Measurements from ENCODE around the gene RNF181. TPM values are rescaled to one million over a fixed set of nuclear protein-coding genes. Genes with fewer than 3 reads are reported as not detected.

The RNF181 gene
- total RNA-seq, 1 experiment from 2014 or later = 77.5 TPM

GRCh38 chr2:85611217-85611704, 15.7 kb downstream of the RNF181 start:
- no peak for TF ChIP-seq POLR2AphosphoS5 (IDR thresholded peaks at IDR 0.05; ENCODE audit: low read depth, low read length)
- TF ChIP-seq CEBPB (IDR thresholded peaks at IDR 0.05; ENCODE audit: low read depth) = no peak
- TF ChIP-seq RAD21 (IDR thresholded peaks at IDR 0.05; ENCODE audit: low read depth) = no peak
- no peak for TF ChIP-seq MAX (IDR thresholded peaks at IDR 0.05)
- TF ChIP-seq SRF (IDR thresholded peaks at IDR 0.05; ENCODE audit: low read depth) = no peak
- no peak for TF ChIP-seq EZH2phosphoT487 (IDR thresholded peaks at IDR 0.05; ENCODE audit: borderline replicate concordance)
- TF ChIP-seq, protein P1, sequence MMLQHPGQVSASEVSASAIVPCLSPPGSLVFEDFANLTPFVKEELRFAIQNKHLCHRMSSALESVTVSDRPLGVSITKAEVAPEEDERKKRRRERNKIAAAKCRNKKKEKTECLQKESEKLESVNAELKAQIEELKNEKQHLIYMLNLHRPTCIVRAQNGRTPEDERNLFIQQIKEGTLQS (IDR thresholded peaks at IDR 0.05) = no peak
- no peak for TF ChIP-seq ZFX (IDR thresholded peaks at IDR 0.05)
- no peak for TF ChIP-seq FOSL1 (IDR thresholded peaks at IDR 0.05; ENCODE audit: low read depth)
- TF ChIP-seq TCF7L2 (IDR thresholded peaks at IDR 0.05; ENCODE audit: borderline replicate concordance, extremely low read depth, insufficient read depth, insufficient read length) = no peak
- no peak for TF ChIP-seq CBX3 (IDR thresholded peaks at IDR 0.05; ENCODE audit: low read depth)
- no peak for TF ChIP-seq ZNF274 (IDR thresholded peaks at IDR 0.05; ENCODE audit: low read depth, low read length)
- TF ChIP-seq ELF1 (IDR thresholded peaks at IDR 0.05; ENCODE audit: borderline replicate concordance, low read depth) = no peak
- TF ChIP-seq EZH2 (IDR thresholded peaks at IDR 0.05) = no peak
- TF ChIP-seq, protein P2, sequence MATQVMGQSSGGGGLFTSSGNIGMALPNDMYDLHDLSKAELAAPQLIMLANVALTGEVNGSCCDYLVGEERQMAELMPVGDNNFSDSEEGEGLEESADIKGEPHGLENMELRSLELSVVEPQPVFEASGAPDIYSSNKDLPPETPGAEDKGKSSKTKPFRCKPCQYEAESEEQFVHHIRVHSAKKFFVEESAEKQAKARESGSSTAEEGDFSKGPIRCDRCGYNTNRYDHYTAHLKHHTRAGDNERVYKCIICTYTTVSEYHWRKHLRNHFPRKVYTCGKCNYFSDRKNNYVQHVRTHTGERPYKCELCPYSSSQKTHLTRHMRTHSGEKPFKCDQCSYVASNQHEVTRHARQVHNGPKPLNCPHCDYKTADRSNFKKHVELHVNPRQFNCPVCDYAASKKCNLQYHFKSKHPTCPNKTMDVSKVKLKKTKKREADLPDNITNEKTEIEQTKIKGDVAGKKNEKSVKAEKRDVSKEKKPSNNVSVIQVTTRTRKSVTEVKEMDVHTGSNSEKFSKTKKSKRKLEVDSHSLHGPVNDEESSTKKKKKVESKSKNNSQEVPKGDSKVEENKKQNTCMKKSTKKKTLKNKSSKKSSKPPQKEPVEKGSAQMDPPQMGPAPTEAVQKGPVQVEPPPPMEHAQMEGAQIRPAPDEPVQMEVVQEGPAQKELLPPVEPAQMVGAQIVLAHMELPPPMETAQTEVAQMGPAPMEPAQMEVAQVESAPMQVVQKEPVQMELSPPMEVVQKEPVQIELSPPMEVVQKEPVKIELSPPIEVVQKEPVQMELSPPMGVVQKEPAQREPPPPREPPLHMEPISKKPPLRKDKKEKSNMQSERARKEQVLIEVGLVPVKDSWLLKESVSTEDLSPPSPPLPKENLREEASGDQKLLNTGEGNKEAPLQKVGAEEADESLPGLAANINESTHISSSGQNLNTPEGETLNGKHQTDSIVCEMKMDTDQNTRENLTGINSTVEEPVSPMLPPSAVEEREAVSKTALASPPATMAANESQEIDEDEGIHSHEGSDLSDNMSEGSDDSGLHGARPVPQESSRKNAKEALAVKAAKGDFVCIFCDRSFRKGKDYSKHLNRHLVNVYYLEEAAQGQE (IDR thresholded peaks at IDR 0.05; ENCODE audit: low read depth) = no peak
- intact Hi-C loops (cut with micrococcal nuclease) = loop anchor here (5.0 kb wide), 2 partner anchors 259 to 326 kb away; partner anchors contain the start of genes ELMOD3 and RETSAT
- H3K4me2 ChIP-seq (ENCODE audit: low read length) = peak overlapping the region; percentile 93
- POLR2A ChIA-PET = interaction anchor here (0.6 to 1.3 kb wide), 16 partner anchors 9 to 257 kb away, joined by 3 to 20 read pairs (median 3); partner anchors contain the start of genes GGCX, RETSAT, RNF181 and TMEM150A
- TSS peak; percentile 41 for BruUV-seq (replicated peaks)
- RAD21 ChIA-PET (ENCODE audit: low non-redundant PET in 1 of 2, low total read pairs in 2 of 2, uncharacterized antibody in 2 of 2, unreplicated experiment in 2 of 2) = no interaction called here
- no peaks in the 10 kb centered on the region for H3K9me2 ChIP-seq (ENCODE audit: insufficient read depth)
- no peaks in the 10 kb centered on the region for H4K20me1 ChIP-seq (ENCODE audit: insufficient read depth)
- H3K79me2 ChIP-seq (ENCODE audit: insufficient read depth, low read length) = peaks cover 26% of the 10 kb centered on the region
- H2AFZ ChIP-seq (ENCODE audit: low read depth, low read length, poor library complexity, severe bottlenecking) = no peak overlapping the region
- peak overlapping the region; percentile 87 for H3K27ac ChIP-seq (ENCODE audit: low read depth, low read length)
- peaks cover 6 to 16% of the 10 kb centered on the region in 2 experiments for H3K36me3 ChIP-seq (ENCODE audit: control insufficient read depth in 1 of 2, insufficient read depth in 2 of 2, low read length in 2 of 2)
- peak overlapping the region; percentile 86 for H3K9ac ChIP-seq (ENCODE audit: low read length)
- peak overlapping the region; percentile 93 to 98 for H3K4me3 ChIP-seq (replicated peaks in 1 of 2; ENCODE audit: low read depth in 1 of 2, low read length in 2 of 2)
- no peaks in the 10 kb centered on the region for H3K9me3 ChIP-seq (ENCODE audit: control insufficient read depth in 1 of 2, insufficient read depth in 1 of 2, low read depth in 1 of 2, low read length in 2 of 2)
- H3K4me1 ChIP-seq (ENCODE audit: control insufficient read depth in 1 of 2, insufficient read depth in 2 of 2, low read length in 2 of 2) = peaks cover 9 to 28% of the 10 kb centered on the region in 2 experiments
- H3K27me3 ChIP-seq (ENCODE audit: insufficient read depth, low read length) = no peaks in the 10 kb centered on the region
- CTCF ChIA-PET = interaction anchor here (1.3 to 1.5 kb wide), 2 partner anchors 8 to 26 kb away, joined by 3 to 5 read pairs; partner anchors contain the start of gene TMEM150A
- DNase-seq (ENCODE audit: low read depth, low spot score) = no peak
- ATAC-seq = no peak
